HepG2 (cell line): ENCODE results near the gene NCOA5. TPM values are rescaled to one million over a fixed set of nuclear protein-coding genes. Genes with fewer than 3 reads are reported as not detected.
A peak's percentile ranks its signal among the peaks of the same experiment; 100 is the strongest.

Experiments
- CSRNP2 ChIP-seq: sonication (generic); formaldehyde crosslinking; conservative IDR thresholded peaks from 2 replicates; pipeline ENCODE4 v1.8.0; 2022; ENCODE audit warnings: low read depth, missing genetic modification reagents
- E2F2 ChIP-seq: sonication (generic); formaldehyde crosslinking; IDR thresholded peaks from 2 replicates; pipeline ENCODE4 v1.4.0; 2020; ENCODE audit warnings: missing genetic modification reagents, borderline replicate concordance
- IKZF5 ChIP-seq: IDR thresholded peaks from 2 replicates; pipeline ENCODE4 v1.6.1; 2018; ENCODE audit warnings: missing genetic modification reagents, mild to moderate bottlenecking, missing compliant biosample characterization
- MYNN ChIP-seq: sonication (generic); formaldehyde crosslinking; IDR thresholded peaks from 2 replicates; pipeline ENCODE4 v1.4.0; 2020; ENCODE audit warnings: mild to moderate bottlenecking, low read depth, missing genetic modification reagents
- PAF1 ChIP-seq: IDR thresholded peaks from 2 replicates; pipeline ENCODE4 v1.6.1; 2016; ENCODE audit warnings: missing genetic modification reagents, missing compliant biosample characterization
- RAD21 ChIP-seq: fragments of 450-650 bp; formaldehyde crosslinking; IDR thresholded peaks from 2 replicates; pipeline ENCODE4 v1.5.0; 2020; ENCODE audit warnings: mild to moderate bottlenecking
- RFX1 ChIP-seq: fragments of 450-650 bp; IDR thresholded peaks from 2 replicates; pipeline ENCODE4 v1.6.1; 2017
- SIX1 ChIP-seq: sonication (generic); formaldehyde crosslinking; IDR thresholded peaks from 2 replicates; pipeline ENCODE4 v1.4.0; 2020; ENCODE audit warnings: missing genetic modification reagents, borderline replicate concordance
- SNAPC4 ChIP-seq: sonication (generic); formaldehyde crosslinking; IDR thresholded peaks from 2 replicates; pipeline ENCODE4 v1.4.0; 2020; ENCODE audit warnings: mild to moderate bottlenecking, missing genetic modification reagents
- SNAPC5 ChIP-seq: sonication (generic); formaldehyde crosslinking; IDR thresholded peaks from 2 replicates; pipeline ENCODE4 v1.8.1; 2023; ENCODE audit warnings: mild to moderate bottlenecking, missing genetic modification reagents, borderline replicate concordance
- SOX13 ChIP-seq, 3 experiments: fragments of 450-650 bp in 1 of 3; sonication (generic) in 1 of 3; formaldehyde crosslinking in 1 of 3; IDR thresholded peaks in 2 of 3; conservative IDR thresholded peaks in 1 of 3; 2 replicates each; pipeline versions ENCODE4 v1.5.0 to v1.6.1; 2016 to 2020; ENCODE audit warnings: antibody characterized with exemption in 1 of 3, mild to moderate bottlenecking in 1 of 3, missing compliant biosample characterization in 1 of 3, missing genetic modification reagents in 1 of 3, moderate library complexity in 1 of 3
- TRIM22 ChIP-seq: fragments of 450-650 bp; IDR thresholded peaks from 2 replicates; pipeline ENCODE4 v1.6.1; 2017
- U2AF1 ChIP-seq: fragments of 200-400 bp; formaldehyde crosslinking; optimal IDR thresholded peaks from 2 replicates; pipeline ENCODE3; 2017; ENCODE audit warnings: mild to moderate bottlenecking, low read depth, low read length
- ZMYM3 ChIP-seq: sonication (generic); formaldehyde crosslinking; IDR thresholded peaks from 2 replicates; pipeline ENCODE4 v1.5.1; 2020; ENCODE audit warnings: mild to moderate bottlenecking, missing genetic modification reagents
- ZNF562 ChIP-seq: sonication (generic); formaldehyde crosslinking; IDR thresholded peaks from 2 replicates; pipeline ENCODE4 v1.8.0; 2022; ENCODE audit warnings: missing genetic modification reagents, borderline replicate concordance
- ZNF644 ChIP-seq: IDR thresholded peaks from 2 replicates; pipeline ENCODE4 v1.6.1; 2016; ENCODE audit warnings: low read depth
- ZNF746 ChIP-seq: sonication (generic); formaldehyde crosslinking; IDR thresholded peaks from 2 replicates; pipeline ENCODE4 v1.8.0; 2022; ENCODE audit warnings: mild to moderate bottlenecking, missing genetic modification reagents
- ZNF792 ChIP-seq: IDR thresholded peaks from 2 replicates; pipeline ENCODE4 v1.6.1; 2016
- polyA plus RNA-seq, 8 experiments: library from polyadenylated mRNA; depleted of rRNA in 3 of 8; stranded (reverse) in 7 of 8; unstranded in 1 of 8; fragments of >200 nt; fragmentation: Illumina TruSeq in 4 of 8; extraction: Trizol in 4 of 8; gene quantifications; 2 replicates each; pipeline versions ENCODE4 v1.2.1 to v1.2.3, GENCODE V29; 2011 to 2016; ENCODE audit warnings: low read depth in 4 of 8, missing spikeins in 1 of 8, mixed read lengths in 1 of 8; ENCODE audit not compliant: insufficient read depth in 1 of 8
- total RNA-seq, 5 experiments: library from RNA; depleted of rRNA; stranded (reverse); fragments of >200 nt; fragmentation: Illumina TruSeq; extraction: Trizol; gene quantifications; 2 replicates each; pipeline ENCODE4 v1.2.3, GENCODE V29; 2016; ENCODE audit warnings: low read depth in 1 of 5

Gene NCOA5
- total and polyA plus RNA-seq, 2 of the 13 experiments (the other 11 are each of a cell fraction or from before 2014, with no cell fraction given), result 16.5 to 28.4 TPM

- no peak for TF ChIP-seq ZNF746 (CRISPR knock-in tag)
- no peak for TF ChIP-seq U2AF1
- TF ChIP-seq ZNF792, result 0 out of 2 replicates have a peak, but pooled peaks have one; percentile 50
- 0 out of 2 replicates have a peak, but pooled peaks have one; percentile 5 for TF ChIP-seq E2F2
- TF ChIP-seq SNAPC4 (CRISPR knock-in tag), result no peak
- no peak for TF ChIP-seq SIX1 (CRISPR knock-in tag)
- TF ChIP-seq RFX1, result no peak
- no peak; the same call in 1 of the 2 replicates for TF ChIP-seq ZMYM3 (CRISPR knock-in tag)
- peak; percentile 98 for TF ChIP-seq RAD21 (CRISPR knock-in tag)
- no peak for TF ChIP-seq ZNF562 (CRISPR knock-in tag)
- no peak for TF ChIP-seq MYNN (CRISPR knock-in tag)
- TF ChIP-seq PAF1 (CRISPR knock-in tag), result no peak
- peak; percentile 67; the same call in 1 of the 2 replicates for TF ChIP-seq CSRNP2 (CRISPR knock-in tag)
- TF ChIP-seq SOX13 (IDR thresholded peaks at IDR 0.05), result no peak
- TF ChIP-seq SOX13 (CRISPR knock-in tag; conservative IDR thresholded peaks at IDR 0.05 in 1 of 2, IDR thresholded peaks at IDR 0.05 in 1 of 2), result peak in 1 of 2 experiments; percentile 19; a peak in 1 of 4 replicates
- TF ChIP-seq TRIM22, result no peak
- 0 out of 2 replicates have a peak, but pooled peaks have one; percentile 51 for TF ChIP-seq SNAPC5 (CRISPR knock-in tag)
- TF ChIP-seq IKZF5 (CRISPR knock-in tag), result peak; percentile 42; the same call in 1 of the 2 replicates
- no peak for TF ChIP-seq ZNF644
Observed at GRCh38 chr20:46013829-46014516, 75.8 kb downstream of the NCOA5 start (continued).
